ENCODE measurements around the gene RARRES2.

DNA sequence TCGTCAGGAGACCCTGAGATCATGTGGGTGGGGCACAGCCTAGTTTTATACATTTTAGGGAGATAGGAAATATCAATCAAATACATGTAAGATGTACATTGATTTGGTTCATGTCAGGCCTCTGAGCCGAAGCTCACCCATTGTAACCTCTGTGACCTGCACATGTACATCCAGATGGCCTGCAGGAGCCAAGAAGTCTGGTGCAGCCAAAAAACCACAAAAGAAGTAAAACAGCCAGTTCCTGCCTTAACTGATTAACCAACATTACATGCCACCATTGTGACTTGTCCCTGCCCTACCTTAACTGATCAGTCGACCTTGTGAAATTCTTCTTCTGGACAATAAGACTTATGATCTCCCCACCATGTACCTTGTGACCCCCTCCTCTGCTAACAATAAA, 34.3 kb downstream of the RARRES2 start:
- TF ChIP-seq, protein P1, sequence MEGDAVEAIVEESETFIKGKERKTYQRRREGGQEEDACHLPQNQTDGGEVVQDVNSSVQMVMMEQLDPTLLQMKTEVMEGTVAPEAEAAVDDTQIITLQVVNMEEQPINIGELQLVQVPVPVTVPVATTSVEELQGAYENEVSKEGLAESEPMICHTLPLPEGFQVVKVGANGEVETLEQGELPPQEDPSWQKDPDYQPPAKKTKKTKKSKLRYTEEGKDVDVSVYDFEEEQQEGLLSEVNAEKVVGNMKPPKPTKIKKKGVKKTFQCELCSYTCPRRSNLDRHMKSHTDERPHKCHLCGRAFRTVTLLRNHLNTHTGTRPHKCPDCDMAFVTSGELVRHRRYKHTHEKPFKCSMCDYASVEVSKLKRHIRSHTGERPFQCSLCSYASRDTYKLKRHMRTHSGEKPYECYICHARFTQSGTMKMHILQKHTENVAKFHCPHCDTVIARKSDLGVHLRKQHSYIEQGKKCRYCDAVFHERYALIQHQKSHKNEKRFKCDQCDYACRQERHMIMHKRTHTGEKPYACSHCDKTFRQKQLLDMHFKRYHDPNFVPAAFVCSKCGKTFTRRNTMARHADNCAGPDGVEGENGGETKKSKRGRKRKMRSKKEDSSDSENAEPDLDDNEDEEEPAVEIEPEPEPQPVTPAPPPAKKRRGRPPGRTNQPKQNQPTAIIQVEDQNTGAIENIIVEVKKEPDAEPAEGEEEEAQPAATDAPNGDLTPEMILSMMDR (IDR thresholded peaks at IDR 0.05; ENCODE audit: borderline replicate concordance, extremely low read depth, low read length, poor library complexity, severe bottlenecking): no peak
- TF ChIP-seq EZH2 (IDR thresholded peaks at IDR 0.05; ENCODE audit: borderline replicate concordance, low read depth, low read length, severe bottlenecking): no peak

All from DND-41 (cell line).